Lower leg skin (tissue), 3 donors: ENCODE results near the gene SUMO3.

ENCODE experiments used
- CTCF ChIP-seq, 3 donors: fragments of 450-650 bp; IDR thresholded peaks; one replicate each; pipeline ENCODE4 v1.5.1; 2016; ENCODE audit warnings: antibody characterized with exemption in 3 of 3, mild to moderate bottlenecking in 3 of 3, moderate library complexity in 2 of 3
- POLR2A ChIP-seq, 2 donors: fragments of 450-650 bp; IDR thresholded peaks; one replicate each; pipeline ENCODE4 v1.6.1; 2016 to 2017; ENCODE audit warnings: antibody characterized with exemption in 2 of 2, mild to moderate bottlenecking in 1 of 2, moderate library complexity in 1 of 2

- no peak for TF ChIP-seq CTCF (IDR thresholded peaks at IDR 0.05)
- no peak for TF ChIP-seq POLR2A (IDR thresholded peaks at IDR 0.05)
Measured at GRCh38 chr21:44778094-44778493, 39.8 kb downstream of the SUMO3 start.
